Calu3 (cell line): Measurements from ENCODE around the gene TNNI3K. TPM values are rescaled to one million over a fixed set of nuclear protein-coding genes. Genes with fewer than 3 reads are reported as not detected.

Experiments used
- BruUV-seq: library from RNA; stranded (reverse); fragments of 400-500 nt; replicated peaks from 2 replicates; lab custom pipeline; 2021; lab: Mats Ljungman, UMichigan
- CTCF ChIA-PET: fragments of 300-600 bp; sonication (Branson Sonifier 250); formaldehyde crosslinking; loops from one replicate; lab custom pipeline; 2022; ENCODE audit warnings: antibody characterized with exemption; lab: Charles Lee
- DNase-seq: peaks from one replicate; pipeline ENCODE4 v3.0.0; 2022
- H3K27ac Mint-ChIP-seq: one replicate; pipeline ENCODE4 v1.8.0; 2022; ENCODE audit warnings: mixed read lengths; ENCODE audit not compliant: unreplicated experiment
- H3K27me3 Mint-ChIP-seq: one replicate; pipeline ENCODE4 v1.8.0; 2022; ENCODE audit warnings: mixed read lengths; ENCODE audit not compliant: unreplicated experiment
- H3K36me3 Mint-ChIP-seq: one replicate; pipeline ENCODE4 v1.8.0; 2022; ENCODE audit warnings: mild to moderate bottlenecking, moderate library complexity, mixed read lengths; ENCODE audit not compliant: insufficient read depth, unreplicated experiment
- H3K4me1 Mint-ChIP-seq: one replicate; pipeline ENCODE4 v1.8.0; 2022; ENCODE audit warnings: mild to moderate bottlenecking, low read depth, mixed read lengths; ENCODE audit not compliant: unreplicated experiment
- H3K4me3 Mint-ChIP-seq: one replicate; pipeline ENCODE4 v1.8.0; 2022; ENCODE audit warnings: mild to moderate bottlenecking, low read depth, moderate library complexity, mixed read lengths; ENCODE audit not compliant: unreplicated experiment
- H3K9me3 Mint-ChIP-seq: one replicate; pipeline ENCODE4 v1.8.0; 2022; ENCODE audit warnings: low read depth, mixed read lengths; ENCODE audit not compliant: unreplicated experiment
- CTCF ChIP-seq: fragments of 200-600 bp; IDR thresholded peaks from one replicate; pipeline ENCODE4 v1.8.0; 2022; ENCODE audit warnings: antibody characterized with exemption; ENCODE audit not compliant: unreplicated experiment
- intact Hi-C: fragments of 100-400 bp; cut with micrococcal nuclease; formaldehyde crosslinking; loops from one replicate; pipeline ENCODE4 v1.10.0; 2022; ENCODE audit not compliant: unreplicated experiment
- total RNA-seq: library from RNA; stranded (reverse); gene quantifications from 2 replicates; pipeline ENCODE4 v1.2.3, GENCODE V29; 2022

The TNNI3K gene
- total RNA-seq, 1 experiment from 2014 or later, result not detected

- Mint-ChIP-seq H3K4me1 (no peaks in the 10 kb centered on the region), H3K36me3 (no peaks in the 10 kb centered on the region), H3K27ac (no peak overlapping the region), H3K9me3 (peaks cover 13% of the 10 kb centered on the region), H3K27me3 (no peaks in the 10 kb centered on the region), H3K4me3 (no peak overlapping the region)
- DNase-seq, result no peak
- intact Hi-C loops, result no loop called here
- CTCF ChIA-PET, result no interaction called here
- no TSS peak for BruUV-seq
- TF ChIP-seq CTCF, result no peak
Measured at GRCh38 chr1:74314438-74314837, 79.3 kb downstream of the TNNI3K start.

GRCh38 chr1:74316302-74316701 is 81.1 kb downstream of the TNNI3K start:
- no peak for TF ChIP-seq CTCF
- Mint-ChIP-seq H3K27ac (no peak overlapping the region), H3K9me3 (peaks cover 11% of the 10 kb centered on the region), H3K27me3 (no peaks in the 10 kb centered on the region), H3K4me1 (no peaks in the 10 kb centered on the region), H3K4me3 (no peak overlapping the region), H3K36me3 (no peaks in the 10 kb centered on the region)
- CTCF ChIA-PET, result no interaction called here
- DNase-seq, result no peak
- intact Hi-C loops, result no loop called here
- BruUV-seq, result no TSS peak

GRCh38 chr1:74317663-74318062 is 82.5 kb downstream of the TNNI3K start:
- CTCF ChIA-PET, result no interaction called here
- Mint-ChIP-seq H3K4me3 (no peak overlapping the region), H3K4me1 (no peaks in the 10 kb centered on the region), H3K27me3 (no peaks in the 10 kb centered on the region), H3K36me3 (no peaks in the 10 kb centered on the region), H3K27ac (no peak overlapping the region), H3K9me3 (peaks cover 11% of the 10 kb centered on the region)
- no peak for TF ChIP-seq CTCF
- DNase-seq, result no peak
- intact Hi-C loops, result no loop called here
- no TSS peak for BruUV-seq

- intact Hi-C loops, result no loop called here
- Mint-ChIP-seq H3K4me3 (no peak overlapping the region), H3K36me3 (no peaks in the 10 kb centered on the region), H3K27me3 (no peaks in the 10 kb centered on the region), H3K27ac (no peak overlapping the region), H3K4me1 (no peaks in the 10 kb centered on the region), H3K9me3 (peaks cover under 1% of the 10 kb centered on the region)
- no peak for DNase-seq
- TF ChIP-seq CTCF, result no peak
- CTCF ChIA-PET, result interaction anchor here (0.7 kb wide), 1 partner anchor 74 kb away, joined by 3 read pairs; no protein-coding TSS in a partner anchor
- no TSS peak for BruUV-seq
Measured at GRCh38 chr1:74323937-74324473, 88.8 kb downstream of the TNNI3K start.
